Glutamatergic neuron (in vitro differentiated cells): ENCODE results near the gene INVS. TPM values are rescaled to one million over a fixed set of nuclear protein-coding genes. Genes with fewer than 3 reads are reported as not detected.

Source experiments
- DNase-seq: peaks from one replicate; pipeline ENCODE4 v3.0.0; 2022
- H3K27ac Mint-ChIP-seq: one replicate; pipeline ENCODE4 v1.8.0; 2020; ENCODE audit warnings: mild to moderate bottlenecking, mixed read lengths, inconsistent platforms; ENCODE audit not compliant: unreplicated experiment
- H3K27me3 Mint-ChIP-seq: one replicate; pipeline ENCODE4 v1.8.0; 2020; ENCODE audit warnings: mild to moderate bottlenecking, moderate library complexity, mixed read lengths, inconsistent platforms; ENCODE audit not compliant: unreplicated experiment
- H3K36me3 Mint-ChIP-seq: one replicate; pipeline ENCODE4 v1.8.0; 2020; ENCODE audit warnings: mild to moderate bottlenecking, mixed read lengths, inconsistent platforms; ENCODE audit not compliant: unreplicated experiment
- H3K4me1 Mint-ChIP-seq: one replicate; pipeline ENCODE4 v1.8.0; 2020; ENCODE audit warnings: mild to moderate bottlenecking, low read depth, mixed read lengths, inconsistent platforms; ENCODE audit not compliant: unreplicated experiment
- H3K4me3 Mint-ChIP-seq: one replicate; pipeline ENCODE4 v1.8.0; 2020; ENCODE audit warnings: mild to moderate bottlenecking, mixed read lengths, inconsistent platforms; ENCODE audit not compliant: unreplicated experiment
- H3K9me3 Mint-ChIP-seq: one replicate; pipeline ENCODE4 v1.8.0; 2020; ENCODE audit warnings: mild to moderate bottlenecking, moderate library complexity, mixed read lengths, inconsistent platforms; ENCODE audit not compliant: unreplicated experiment
- CTCF ChIP-seq: fragments of 200-600 bp; sonication (generic); IDR thresholded peaks from one replicate; pipeline ENCODE4 v1.5.0; 2021; ENCODE audit not compliant: partially characterized antibody, unreplicated experiment
- total RNA-seq: library from RNA; stranded (reverse); fragmentation: NEBNext Ultra II Directional; extraction: Animal tissue kit (Norgen Biotek cat#: 25700); gene quantifications from one replicate; pipeline ENCODE4 v1.2.1, GENCODE V29; 2021; ENCODE audit not compliant: unreplicated experiment

INVS gene
- total RNA-seq, 1 donor from 2014 or later: 33.4 TPM

DNA sequence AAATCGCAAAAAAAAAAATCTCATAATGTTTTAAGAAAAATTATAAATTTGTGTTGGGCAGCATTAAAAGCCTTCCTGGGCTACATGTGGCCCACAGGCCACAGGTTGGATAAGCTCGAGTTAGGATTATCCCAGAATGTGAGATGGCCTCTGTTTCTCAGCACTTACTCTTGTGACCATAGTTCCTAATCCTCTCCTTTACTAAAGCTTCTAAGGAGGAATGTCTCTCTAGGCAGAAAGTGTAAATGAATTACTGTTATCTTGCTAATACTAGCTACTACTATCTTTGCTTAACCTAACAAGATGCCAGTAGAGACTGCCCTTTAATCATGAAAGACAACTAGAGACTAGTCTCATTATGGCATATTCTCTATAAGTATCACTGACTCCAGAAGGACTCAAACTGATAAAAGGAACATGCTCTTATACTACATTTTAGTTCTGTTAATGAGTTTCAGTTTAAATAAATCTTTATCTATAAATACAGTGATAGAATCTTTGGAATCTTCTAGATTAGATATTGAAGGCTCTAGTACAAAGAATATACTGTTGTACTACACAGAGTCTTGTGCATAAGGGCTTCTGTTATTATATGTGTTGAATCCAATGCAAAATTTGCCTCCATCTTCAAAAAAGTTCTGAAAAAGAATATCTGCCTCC, 13.8 kb downstream of the INVS start:
- Mint-ChIP-seq H3K27me3 (no peaks in the 10 kb centered on the region), H3K36me3 (no peaks in the 10 kb centered on the region), H3K4me3 (no peak overlapping the region), H3K9me3 (peaks cover 1% of the 10 kb centered on the region), H3K27ac (no peak overlapping the region), H3K4me1 (peaks cover 6% of the 10 kb centered on the region)
- no peak for TF ChIP-seq CTCF
- DNase-seq: no peak

DNA sequence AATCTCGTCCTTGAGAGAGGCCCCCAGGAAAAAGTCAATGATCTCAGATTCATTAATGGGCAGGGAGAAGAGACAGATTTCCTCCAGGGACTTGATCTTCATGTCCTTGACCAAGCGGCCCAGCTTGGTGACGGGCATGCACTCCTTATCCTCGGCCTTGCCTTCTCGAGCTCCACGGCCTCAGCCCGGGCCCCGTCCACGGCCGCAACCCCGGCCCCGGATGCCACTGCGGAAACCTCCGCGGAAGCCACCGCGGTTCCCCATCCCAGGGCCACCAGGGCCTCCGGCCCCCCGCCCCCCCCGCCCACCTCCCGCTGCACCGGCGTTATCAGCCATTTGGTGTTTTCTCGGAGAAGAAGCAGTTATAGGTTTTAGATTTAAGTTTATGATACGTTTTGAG, 18.3 kb downstream of the INVS start:
- no peaks in the 10 kb centered on the region for H3K27me3 Mint-ChIP-seq
- peaks cover 1% of the 10 kb centered on the region for H3K9me3 Mint-ChIP-seq
- H3K36me3 Mint-ChIP-seq: no peaks in the 10 kb centered on the region
- no peak for DNase-seq
- TF ChIP-seq CTCF: no peak
- no peak overlapping the region for H3K4me3 Mint-ChIP-seq
- no peak overlapping the region for H3K27ac Mint-ChIP-seq
- H3K4me1 Mint-ChIP-seq: peaks cover 11% of the 10 kb centered on the region

DNA sequence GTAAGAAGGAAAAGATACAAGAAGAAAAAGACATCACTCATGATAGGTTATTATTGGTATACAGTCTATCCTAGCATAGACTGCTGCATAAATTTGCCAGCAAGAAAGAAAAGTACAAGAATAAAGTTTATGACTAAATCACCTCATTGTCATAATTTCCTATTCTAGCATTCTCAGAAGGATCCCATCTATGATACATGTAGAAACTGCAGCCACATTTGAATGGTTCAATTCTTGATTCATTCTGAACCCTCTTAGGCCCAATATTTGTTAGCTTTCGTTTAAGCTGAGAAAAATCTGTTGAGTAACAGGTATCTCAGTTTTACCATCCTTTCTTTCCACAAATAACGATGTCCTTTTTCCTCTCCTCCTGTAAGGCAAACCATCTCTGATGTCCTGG, 21.2 kb downstream of the INVS start:
- Mint-ChIP-seq H3K36me3 (no peaks in the 10 kb centered on the region), H3K27ac (no peak overlapping the region), H3K27me3 (no peaks in the 10 kb centered on the region), H3K4me1 (peaks cover 11% of the 10 kb centered on the region), H3K4me3 (no peak overlapping the region), H3K9me3 (peaks cover 1% of the 10 kb centered on the region)
- TF ChIP-seq CTCF: no peak
- DNase-seq: no peak

DNA sequence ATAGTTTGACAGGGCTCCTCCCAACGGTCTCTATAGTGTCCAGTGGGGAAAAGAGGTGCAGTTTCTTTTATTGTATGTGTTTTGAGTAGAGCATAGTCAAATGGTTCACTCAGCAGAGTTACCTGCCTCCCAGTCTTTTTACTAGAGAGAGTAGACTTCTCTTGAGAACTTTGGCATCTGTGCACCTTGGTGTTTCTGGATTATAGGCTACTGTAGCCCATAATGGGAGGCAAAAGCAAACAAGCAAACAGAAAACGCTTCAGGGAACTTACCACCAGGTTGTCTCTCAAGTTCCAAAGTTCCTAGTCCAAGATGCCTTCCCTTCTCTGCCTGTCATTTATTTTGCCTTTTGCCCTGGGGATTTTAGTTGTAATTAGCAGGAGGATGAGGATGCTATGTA, 26.2 kb downstream of the INVS start:
- Mint-ChIP-seq H3K27ac (peak overlapping the region; percentile 85), H3K4me1 (peaks cover 23% of the 10 kb centered on the region), H3K9me3 (peaks cover 2% of the 10 kb centered on the region), H3K36me3 (no peaks in the 10 kb centered on the region), H3K4me3 (no peak overlapping the region), H3K27me3 (peaks cover 1% of the 10 kb centered on the region)
- no peak for DNase-seq
- TF ChIP-seq CTCF: no peak

DNA sequence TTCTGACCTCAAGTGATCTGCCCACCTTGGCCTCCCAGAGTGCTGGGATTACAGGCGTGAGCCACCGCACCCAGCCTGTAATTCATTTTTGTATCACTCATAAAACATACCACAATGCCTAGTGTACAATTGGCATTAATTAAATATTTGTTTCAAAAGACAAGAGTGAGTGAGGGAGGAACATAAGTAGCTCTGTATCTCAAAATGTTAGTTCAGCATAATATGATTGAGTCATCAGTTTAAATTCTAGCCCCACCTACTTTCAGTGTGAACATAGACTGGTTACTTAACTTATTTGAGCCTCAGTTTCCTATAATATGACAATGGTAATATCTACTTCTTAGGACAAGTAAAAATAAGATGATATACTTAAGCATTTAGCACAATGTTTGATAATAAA, 26.9 kb downstream of the INVS start:
- H3K27ac Mint-ChIP-seq: peak overlapping the region; percentile 85
- no peak overlapping the region for H3K4me3 Mint-ChIP-seq
- DNase-seq: no peak
- peaks cover 1% of the 10 kb centered on the region for H3K27me3 Mint-ChIP-seq
- H3K4me1 Mint-ChIP-seq: peaks cover 23% of the 10 kb centered on the region
- peaks cover 2% of the 10 kb centered on the region for H3K9me3 Mint-ChIP-seq
- TF ChIP-seq CTCF: no peak
- H3K36me3 Mint-ChIP-seq: no peaks in the 10 kb centered on the region
